Fibroblast of skin of left quadriceps (primary cell): ENCODE measurements around the gene NFIA.

Experiments used
- DNase-seq, 2 experiments: peaks; one replicate each; pipeline ENCODE4 v3.0.0-alpha.2; 2013; ENCODE audit warnings: low read depth in 2 of 2

The NFIA gene

DNA sequence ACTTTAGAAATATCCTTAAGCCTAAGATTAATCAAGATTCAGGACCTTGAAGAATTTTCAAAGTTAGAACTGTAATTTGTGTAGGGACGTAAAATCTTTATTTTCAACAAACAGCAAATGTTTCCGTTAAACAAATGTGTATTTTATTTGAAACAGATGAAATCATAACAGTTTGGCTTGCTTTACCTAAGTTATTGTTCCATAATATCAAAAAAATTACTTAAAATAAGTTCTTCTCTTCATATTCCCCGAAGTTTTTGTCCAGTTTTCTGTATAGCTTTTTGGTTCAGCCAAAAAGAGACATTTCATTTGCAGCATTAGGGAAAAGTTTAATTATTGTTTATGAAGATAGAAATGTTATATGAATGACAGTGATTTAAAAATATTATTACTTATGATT lies 100.1 kb downstream of the NFIA start:
- no peak for DNase-seq

DNA sequence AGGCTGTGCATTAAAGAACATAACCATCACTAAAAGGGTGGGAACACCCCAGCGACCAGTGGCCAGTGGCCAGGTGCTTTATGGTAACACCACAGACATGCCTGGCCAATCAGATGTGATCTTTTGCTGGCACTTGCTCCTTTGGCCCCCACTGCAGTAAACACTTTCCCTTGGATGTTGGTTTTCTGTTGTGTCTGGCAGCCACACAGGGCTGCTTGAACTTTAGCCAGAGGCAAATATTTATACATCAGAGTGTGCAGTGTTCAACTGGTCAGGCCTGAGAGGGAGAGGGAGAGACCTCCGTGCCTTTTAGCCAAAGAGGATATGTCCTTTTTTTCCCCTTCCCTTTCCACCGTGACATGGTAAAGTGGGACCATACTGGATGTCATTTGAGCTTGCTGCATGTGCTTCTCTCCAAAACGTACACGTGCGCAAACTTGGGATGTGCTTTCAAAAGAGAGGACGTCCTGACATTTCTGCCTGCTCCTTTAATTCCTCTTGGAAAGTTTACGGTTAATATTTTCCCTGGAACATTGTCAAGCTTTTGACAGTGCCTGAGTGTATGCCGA lies 101.2 kb downstream of the NFIA start:
- DNase-seq: no peak

DNA sequence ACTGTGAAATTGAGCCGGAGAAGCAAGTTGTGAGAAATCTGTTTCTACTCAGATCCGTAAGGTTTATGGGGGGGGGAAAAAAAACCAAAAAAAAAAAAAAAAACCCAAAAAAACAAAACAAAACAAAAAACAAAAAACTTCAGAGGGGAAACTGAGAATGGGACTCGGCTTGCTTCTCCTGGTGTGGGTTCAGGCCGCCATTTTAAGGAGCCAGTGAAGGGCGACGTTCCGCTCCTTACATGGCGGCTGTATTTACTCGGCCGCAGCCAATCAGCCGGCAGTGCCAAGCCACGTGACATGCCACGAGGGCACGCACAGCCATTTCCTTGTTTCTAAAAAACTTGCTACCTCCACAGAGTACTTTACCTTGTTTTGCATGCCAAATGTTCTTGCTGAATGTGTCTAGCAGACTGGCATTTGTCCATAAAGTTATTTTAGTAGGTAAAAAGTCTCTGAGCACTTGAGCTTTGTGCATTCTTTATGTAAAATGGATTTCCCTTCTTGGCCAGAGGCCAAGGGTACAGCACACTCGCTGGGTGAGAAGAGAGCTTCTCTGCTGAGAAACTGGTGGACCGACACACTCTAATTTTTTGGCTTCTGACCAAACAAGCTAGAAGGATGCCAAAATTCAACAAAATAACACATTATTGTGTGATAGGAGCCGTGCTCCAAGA lies 101.8 kb downstream of the NFIA start:
- DNase-seq: peak; percentile 69 to 71

DNA sequence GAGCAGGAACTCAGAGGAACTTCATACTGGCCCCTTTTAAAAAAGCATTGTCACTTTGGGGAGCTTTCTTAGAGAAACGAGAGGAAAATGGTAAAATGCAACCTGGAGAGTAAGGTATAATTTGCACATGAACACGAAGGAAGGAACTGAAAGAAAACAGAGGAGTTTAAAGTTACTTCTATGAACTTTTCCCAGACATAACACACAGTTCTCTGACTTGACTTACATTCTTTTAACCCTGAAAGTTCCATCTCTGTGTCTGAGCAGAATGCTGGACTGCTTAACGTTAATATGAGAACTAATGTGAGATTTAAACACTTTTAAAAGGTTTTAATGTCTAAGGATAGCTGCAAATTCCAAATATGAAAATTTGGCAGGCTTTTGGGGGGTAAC lies 102.3 kb downstream of the NFIA start:
- DNase-seq: no peak

DNA sequence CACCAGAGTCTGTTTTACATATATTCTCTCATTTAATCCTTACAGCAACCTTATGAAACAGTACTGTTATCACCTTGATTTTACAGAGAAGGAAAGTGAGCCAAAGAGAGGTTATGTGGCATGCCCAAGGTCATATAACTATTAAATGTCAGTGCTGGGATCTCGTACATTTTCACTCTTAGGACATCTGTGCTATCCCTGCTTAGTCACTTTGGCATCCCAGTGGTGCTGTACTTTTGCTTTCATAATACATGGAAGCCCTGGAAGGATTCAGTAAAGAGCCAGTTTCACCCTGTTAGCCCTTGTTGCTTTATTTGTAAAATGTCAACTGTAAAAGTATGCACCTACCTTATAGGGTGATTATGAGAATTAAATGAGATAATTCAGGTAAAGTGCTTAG lies 104.4 kb downstream of the NFIA start:
- no peak for DNase-seq

DNA sequence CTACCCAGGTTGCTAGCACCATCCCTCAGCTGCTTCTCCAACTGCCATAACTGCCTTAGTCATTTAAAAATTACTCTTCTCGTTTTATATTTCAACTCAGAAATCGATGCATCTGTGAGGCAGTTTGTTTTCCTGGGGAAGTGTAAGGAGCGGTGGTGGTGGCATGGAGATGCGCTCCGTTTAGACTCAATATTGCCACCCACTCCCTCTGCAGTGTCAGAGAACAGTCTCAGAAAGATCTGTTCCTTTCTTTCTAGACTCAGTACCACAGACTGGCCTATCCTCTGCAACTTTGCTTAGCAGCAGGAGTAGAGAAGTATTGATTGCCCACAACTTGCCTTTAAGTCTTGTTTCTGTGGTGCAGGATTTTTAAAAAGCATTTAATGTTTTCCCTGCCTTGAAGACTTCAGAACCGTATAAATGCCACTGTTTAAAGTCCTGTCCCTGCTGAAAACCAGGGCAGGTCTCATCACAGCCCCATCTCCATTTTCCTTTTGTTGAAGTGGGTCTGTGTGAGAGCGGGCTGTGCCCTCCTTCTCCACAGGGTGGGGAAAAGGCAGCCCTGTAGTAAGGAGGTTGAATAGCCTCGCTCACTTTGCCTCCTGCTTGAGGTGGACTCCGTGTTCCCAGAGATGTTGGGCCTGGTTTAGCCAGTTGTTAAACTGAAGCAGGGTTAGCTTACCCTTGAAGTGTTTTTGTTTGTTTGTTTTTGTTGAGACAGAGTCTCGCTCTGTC lies 105.2 kb downstream of the NFIA start:
- DNase-seq: no peak

DNA sequence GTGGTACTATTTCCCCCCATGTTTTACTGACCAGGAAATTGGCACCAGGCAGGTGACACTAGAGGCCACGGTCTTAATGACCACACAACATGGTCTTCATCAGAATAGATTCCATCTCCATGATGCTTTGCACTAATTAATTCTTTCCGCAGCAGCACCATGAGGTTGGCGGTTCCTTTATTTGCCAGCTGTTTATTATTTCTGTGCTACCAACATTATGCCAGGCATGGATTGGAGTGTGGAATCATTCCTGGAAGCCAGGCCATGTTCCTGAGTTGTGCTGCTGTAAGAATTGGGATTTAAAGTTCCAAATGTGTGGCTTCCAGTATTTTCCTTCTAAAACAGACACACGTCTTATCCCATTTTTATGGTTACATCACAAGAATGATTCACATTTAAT lies 107.8 kb downstream of the NFIA start:
- no peak for DNase-seq

DNA sequence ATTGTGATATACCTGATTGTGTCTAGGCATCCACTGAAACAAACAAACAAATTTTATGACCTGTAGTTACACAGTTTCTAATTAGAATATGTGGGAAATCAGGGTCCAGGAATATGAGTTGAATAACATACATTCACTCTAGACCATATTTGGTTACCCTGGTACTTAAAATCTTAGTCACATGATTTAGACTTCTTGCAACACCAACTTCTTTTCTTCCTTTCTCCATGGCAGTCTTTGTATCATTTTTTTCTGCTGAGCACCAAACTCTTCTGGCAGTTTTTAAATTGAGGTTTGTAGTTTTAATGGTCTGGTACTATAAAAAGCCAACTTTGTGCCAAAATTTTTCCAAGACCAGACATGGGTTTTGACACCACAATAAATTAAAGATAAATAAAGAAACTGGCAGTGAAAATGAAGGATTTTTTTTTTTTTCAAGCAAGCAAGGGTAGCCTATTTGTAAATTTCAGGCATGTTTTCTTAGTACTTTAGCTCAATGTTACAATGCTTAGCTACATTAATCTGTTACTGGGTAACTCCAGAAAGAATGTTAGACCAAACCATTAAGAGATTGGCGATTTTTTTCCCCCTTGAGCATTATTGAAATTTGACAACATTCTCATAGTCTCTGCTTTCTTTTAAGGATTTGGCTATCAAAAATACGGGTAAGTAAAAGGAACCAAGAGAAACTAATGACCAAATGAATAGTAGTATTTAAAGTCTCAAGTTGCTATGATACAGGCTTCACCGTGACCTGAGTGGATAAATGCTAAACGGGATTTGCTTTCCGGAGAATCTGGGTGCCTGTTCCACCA lies 108.5 kb downstream of the NFIA start:
- DNase-seq: peak in 1 of 2 experiments; percentile 27

DNA sequence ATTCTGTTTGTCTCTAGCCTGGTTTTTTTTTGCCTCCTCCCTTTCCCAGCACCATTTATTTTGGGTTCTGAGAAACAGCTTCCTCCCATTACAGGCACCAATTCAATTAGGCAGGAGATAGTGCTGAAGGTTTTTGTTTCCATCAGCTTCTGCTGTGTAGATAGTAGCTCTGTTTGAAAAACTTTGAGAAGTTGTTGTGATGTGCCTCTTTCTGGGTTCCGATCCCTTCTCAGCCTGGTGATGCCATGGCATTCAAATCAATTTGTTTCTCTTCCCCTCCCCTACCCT lies 109.0 kb downstream of the NFIA start:
- DNase-seq: no peak

DNA sequence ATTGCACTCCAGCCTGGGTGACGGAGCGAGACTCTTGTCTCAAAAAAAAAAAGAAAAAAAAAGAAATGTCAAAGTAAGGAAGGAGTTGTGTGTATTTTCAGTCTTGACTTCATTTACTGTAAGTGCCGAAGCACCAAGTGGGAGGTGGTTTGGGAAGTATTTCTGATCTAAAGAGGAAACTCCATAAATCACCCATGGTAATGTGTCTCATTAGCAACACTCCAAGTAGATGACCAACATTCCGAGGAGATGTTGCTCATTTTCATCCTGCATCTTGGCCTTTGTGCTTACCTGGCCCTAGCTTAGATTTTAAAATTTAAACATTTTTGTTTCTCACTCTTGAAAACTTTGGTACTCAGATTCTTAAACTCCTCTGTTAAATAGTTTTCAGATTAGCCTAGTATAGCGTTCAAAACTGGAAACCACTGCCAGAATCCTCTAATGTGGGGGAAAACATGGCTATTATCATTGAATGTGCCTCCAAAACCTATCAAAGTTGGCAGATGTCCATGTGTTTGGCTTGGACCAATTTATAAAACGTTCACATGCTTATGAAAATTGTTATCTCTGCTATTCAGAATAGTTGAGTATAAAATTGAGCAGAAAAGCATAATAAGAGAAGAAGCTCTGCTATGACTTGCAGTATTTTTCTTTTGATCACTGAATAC lies 110.4 kb downstream of the NFIA start:
- DNase-seq: no peak

DNA sequence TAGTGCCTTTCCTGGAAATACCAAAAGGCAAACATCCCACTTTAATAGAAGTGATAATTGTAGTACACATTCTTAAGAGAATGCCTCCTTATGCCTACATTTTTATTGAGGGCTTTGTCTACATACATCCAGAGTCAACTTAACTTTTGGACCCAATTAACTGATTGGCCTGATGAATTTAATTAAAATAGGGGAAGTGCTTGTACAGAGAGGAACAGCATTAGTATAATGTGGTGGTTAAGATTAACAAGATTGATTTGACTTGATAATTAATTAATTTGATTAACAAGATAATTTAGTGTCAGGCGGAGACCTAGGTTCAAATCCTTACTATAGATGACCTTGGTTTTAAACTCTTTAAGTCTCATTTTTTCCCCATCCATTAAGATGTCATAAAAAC lies 111.4 kb downstream of the NFIA start:
- DNase-seq: no peak

DNA sequence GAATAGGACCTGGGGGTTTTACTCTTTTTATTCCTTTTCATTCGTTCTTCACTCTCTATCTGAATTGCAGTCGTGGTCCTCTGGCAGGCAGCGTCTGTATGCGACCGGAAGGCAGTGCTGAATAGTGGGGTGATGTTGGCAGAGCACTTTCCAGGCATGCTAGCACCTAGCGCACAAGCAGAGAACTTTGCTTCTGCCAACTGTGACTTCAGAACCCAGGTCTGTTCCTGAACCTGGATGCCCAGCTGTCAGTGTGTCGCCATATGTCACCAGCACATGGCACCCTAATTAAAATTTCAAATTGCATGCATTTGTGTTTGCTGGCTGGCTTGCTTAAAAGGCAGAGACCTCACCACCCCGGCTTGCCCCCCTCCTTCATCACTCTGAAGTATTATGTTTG lies 116.2 kb downstream of the NFIA start:
- no peak for DNase-seq

DNA sequence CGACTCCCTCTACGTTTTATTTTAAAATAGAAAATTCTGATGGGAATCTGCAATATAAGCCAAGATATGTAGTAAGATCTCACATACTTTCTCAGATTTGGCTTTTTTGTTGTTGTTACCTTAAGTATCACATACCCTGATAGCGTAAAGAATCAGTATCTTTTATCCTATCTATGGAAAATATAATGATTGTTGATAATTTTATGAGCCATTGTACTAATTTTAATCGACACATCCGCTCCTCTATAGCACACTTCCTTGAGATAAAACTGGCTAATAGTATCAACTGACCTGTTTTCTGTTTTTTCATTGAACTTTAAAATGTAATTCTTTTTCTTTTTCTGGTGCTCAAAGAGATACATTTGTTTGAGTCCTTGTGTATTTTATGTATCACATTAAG lies 118.7 kb downstream of the NFIA start:
- no peak for DNase-seq

DNA sequence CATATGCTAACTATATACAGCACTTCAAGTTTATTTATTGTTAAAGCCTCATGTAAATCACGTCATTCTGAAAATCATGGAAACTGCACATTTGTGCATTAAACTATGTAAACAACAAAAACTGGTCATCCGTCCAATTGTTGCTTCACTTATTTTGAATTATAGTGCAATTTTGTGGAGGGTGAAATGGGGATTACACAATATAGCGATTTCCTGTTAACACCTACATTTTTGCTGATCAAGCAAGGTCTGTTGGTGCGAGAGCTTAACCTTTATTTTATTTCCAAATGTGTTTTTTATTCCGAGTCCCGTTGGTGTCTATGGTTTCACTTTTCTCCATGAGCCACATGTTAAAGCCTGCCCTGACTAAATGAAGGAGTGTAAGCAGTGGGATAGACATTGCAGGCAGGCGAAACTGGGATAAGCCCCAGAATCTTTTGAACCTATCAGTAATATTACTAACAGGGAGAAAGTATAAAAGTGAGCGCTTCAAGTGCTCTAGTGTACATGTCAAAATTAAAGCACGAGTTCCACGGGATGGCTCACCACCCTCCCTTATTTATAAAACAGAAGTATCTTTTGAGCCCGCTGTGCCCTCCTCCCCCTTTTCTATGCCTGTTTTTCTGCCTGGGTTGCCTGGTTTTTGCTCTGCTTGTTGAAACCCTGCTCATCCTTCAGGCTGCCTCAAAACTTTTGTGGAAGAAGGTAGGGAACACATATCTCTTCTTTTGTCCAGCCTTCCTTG lies 120.7 kb downstream of the NFIA start:
- DNase-seq: peak; percentile 53 to 56

DNA sequence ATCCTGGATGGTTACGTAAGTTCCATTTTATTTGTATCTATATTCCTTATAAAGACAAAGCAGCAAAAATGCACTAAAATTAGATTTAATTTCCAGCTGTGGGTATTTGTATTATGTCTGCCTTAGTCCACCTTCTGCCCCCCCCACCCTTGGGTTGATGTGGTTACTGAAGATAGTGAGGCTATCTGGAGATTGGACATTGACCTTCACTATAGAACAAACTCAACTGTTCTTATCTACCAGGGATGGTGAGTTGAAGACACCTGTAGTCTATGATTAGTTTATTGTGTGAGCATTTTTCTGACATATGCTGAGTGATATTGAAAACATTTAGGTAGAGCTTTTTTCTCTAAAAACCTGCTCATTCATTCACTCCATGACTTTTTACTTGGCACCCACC lies 122.2 kb downstream of the NFIA start:
- DNase-seq: no peak

DNA sequence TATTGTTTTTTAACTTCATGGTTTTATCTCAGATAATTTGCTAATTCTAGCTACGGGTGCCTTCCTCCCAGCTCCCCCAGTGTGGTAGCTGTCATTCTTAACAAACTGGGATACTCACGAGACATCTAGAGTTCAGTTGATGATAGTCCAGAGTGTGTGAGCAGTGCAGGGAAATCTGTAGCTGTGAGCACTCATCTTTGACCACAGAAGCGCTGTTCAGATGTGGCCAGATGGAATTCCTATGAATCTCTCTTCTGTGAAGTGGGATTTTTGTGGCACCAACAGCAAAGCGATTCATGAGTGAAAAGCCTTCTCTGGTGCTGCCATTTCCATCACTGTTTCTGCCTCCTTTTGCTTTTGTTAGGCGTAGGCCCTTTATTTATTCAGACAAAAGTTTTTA lies 125.1 kb downstream of the NFIA start:
- no peak for DNase-seq

DNA sequence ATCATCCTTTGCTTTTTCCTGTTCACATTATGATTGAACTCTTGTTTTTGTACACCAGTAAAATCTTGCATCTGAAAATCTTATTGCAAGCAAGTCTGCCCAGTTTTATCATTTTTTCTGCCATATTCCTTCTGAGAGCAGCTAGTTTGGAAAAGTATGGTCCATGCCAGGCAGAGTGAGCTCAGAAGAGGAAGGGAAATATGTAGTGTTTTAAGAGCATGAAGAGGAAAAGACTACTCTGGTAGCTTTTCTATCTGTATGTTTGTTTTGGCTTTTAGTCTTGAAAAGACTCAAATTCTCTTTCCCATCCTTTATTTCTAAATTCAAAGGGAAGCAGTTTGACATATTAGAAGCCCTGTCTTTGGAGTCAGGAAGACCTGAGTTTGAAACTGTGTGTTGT lies 125.8 kb downstream of the NFIA start:
- no peak for DNase-seq

DNA sequence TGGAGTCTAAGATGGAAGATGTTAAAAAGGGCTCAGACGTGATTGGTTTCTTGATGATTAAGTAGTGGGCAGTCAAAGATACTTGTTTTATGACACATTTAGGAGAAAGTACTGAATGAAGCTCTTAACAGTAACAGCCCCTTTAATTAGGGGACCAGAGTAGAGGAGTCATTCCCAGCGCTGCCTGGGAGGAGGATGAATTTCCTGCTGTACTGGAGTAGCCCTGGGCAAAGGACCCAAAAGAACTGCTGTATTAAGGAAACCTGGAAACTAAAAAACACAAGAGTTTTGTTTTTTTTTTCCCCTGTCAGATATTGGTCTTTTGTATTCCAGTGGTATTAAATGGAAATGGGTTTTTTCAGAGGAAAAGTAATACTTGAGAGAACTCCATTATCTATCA lies 126.5 kb downstream of the NFIA start:
- no peak for DNase-seq

DNA sequence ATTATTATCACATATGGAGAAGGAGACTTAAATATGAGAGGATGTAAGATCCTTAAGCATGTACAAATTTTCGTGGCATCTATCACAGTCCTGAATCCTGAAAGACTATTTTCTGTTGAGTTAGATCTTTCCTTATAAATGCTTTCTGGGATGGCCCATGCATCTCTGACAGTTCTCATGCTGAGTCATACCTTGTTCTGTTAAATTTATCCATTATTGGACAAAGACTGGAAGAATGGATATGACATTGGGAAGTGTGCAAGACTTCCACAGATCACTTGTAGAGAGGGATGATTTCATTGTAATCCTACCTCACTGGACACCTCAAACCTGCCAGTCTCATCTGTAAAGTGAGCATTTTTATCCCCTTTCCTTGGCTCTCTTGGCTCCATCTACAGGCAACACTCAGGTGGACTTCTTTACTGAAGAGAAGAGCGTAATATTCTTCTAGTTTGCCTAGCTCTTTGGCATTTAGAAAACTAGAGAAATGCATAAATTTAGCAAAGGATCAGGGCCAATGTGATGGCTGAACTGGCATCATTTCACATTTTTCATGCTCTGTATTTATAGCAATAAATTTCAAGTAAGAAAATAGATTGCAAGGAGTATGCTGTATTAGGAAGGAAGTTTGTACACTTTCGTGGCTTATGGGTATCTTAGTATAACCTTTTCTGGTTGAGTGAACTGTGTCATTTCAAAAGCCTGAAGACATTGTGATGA lies 128.2 kb downstream of the NFIA start:
- DNase-seq: no peak

DNA sequence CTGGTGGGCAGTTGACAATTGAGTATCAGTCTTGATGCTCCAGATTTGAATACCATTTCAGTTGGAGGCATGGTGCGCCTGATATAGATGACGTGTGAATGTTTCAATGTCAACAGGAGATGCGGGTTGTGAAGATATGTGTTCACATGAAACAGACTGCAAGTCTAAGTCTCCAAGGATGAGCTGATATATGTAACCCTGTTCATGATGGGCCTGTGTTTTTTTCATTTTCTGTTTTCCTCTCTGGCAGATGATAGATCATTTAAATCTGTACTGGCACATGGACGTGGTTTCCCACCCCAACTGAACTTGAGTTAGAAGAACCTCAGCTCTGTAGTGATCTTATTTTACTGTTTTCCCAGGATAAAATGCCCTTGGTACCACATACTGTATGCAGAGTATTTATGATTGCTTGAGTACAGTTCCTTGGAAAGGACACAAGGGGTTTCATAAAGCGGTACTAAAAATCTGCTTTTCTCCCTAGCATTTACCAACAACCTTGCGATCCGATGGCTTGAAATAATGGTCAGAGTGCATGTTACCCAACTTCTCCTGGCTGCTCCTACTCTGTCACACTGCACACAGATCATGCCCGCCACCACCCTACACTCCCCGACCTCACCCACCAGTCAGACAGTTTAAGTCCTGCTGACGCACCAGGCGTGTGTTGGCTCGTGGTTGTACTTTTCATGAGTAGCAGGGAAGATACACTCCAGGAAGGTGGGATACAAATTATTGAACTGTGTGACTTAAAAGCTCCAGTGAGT lies 131.1 kb downstream of the NFIA start:
- no peak for DNase-seq
